Medulla oblongata (tissue), 1 donor: ENCODE data around the gene KCNQ2.

Experiments
- DNase-seq: peaks from one replicate; pipeline ENCODE4 v3.0.0-alpha.2; 2015; ENCODE audit errors: extremely low spot score

The KCNQ2 gene

DNA sequence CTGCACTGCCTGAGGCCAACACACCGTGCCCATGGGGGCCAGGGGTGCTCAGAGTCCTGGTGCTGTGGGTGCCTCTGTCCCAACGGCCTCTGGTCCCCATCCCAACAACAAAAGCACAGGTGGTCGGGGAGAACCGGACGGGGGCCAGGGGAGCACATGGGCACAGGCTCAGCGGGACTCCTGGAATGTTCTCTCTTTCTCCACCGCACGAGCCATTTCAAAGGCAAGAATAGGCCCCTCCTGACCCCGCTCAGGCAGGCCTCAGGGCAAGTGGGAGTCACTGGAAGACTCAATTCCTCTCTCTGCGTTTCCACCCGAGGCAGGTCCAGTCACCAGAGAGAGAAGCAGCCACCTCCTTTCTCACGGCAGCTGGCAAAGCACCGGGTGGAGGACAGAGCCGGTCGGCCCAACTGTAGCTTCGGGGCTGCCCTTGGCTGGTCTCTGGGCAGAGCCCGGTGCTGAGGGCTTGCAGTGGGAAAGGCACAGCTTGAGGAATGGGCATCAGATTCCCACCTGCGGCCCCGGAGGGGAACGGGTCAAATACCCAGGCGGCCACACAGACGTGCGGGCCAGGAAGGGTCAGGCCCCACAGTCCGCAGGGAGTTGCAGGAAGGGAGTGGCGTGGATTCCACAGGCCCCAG, 55.2 kb downstream of the KCNQ2 start:
- no peak for DNase-seq

DNA sequence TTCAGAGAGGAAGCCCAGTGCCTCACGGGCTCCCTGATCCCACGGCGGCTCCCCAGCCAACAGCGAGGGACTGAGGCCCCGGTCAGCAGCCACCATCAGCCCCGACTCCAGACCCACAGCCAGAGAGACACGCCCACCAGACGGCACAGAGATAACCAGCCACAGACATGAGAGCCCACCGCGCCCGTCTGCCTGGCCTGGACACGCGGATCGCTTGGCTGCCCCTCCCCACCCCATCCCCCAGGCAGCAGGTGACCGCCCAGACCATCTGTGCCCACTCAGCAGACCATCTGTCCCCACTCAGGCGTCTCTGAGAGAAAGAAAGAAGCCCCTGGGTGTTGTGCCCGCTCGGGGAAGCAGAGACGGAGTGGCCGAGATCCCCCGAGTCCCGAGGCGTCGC, 55.8 kb downstream of the KCNQ2 start:
- no peak for DNase-seq

DNA sequence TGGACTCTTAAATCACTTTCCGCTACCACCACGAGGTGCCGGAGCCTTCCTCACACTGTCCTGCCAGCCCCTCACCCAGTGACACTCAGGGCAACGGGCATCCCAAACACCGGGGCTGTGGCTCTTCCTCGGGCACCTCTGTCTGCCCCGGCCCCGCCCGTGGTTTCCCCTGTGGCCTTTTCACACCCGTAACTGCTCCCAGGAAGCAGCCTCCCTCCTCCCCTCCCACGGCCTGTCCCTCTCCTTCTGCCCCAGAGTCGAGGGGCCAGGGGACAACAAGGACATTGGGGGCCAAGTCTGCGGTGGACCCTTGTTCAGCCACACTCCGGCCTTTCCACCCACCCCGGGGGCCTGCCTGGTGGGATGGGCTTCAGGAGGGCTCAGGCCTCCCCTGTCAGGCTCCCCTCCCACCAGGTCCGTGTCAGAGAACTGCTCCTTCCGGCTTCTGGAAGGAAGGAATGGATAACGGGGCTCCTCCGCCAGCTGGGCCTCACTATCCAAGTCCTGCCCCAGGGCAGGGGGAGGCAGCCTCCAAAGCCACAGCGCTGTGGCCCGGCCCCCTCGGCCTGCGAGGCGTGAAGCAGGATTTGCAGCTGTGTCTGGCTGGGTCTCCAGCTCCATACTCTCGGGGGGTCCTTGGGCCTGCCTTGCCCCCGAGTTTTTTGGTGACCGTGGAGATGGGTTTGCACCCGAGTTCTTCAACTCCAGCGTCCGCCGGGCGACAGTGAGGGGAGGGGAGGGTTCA, 56.6 kb downstream of the KCNQ2 start:
- no peak for DNase-seq

DNA sequence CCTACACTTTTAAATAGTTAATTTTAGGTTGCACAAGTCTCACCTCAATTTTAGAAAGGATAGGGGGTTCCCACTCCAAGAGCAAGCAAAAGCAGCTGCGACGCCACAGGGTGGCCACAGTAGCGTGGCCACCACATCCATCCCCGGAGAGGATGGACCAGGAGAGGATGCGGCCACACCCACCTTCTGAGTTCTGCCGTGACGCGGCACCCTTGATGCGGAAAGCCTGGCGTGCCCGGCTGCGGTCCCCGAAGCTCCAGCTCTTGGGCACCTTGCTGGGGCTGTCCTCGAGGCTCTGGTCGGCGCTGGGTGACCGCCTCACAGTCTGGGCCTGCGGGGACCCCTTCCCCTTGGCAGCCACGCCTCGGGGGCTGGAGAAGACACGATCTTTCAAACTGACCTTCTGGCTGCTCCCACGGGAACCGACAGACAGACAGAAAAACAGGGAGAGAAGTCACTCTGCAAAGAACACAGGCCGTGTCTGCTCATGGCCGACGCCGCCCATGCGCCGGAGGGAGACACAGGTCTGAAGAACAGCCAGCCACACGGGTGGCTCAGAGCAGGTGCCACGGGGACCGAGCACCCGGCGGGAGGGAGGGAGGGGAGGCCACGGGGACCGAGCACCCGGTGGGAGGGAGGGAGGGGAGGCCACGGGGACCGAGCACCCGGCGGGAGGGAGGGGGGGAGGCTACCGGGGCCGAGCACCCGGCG, 57.6 kb downstream of the KCNQ2 start:
- DNase-seq = no peak

DNA sequence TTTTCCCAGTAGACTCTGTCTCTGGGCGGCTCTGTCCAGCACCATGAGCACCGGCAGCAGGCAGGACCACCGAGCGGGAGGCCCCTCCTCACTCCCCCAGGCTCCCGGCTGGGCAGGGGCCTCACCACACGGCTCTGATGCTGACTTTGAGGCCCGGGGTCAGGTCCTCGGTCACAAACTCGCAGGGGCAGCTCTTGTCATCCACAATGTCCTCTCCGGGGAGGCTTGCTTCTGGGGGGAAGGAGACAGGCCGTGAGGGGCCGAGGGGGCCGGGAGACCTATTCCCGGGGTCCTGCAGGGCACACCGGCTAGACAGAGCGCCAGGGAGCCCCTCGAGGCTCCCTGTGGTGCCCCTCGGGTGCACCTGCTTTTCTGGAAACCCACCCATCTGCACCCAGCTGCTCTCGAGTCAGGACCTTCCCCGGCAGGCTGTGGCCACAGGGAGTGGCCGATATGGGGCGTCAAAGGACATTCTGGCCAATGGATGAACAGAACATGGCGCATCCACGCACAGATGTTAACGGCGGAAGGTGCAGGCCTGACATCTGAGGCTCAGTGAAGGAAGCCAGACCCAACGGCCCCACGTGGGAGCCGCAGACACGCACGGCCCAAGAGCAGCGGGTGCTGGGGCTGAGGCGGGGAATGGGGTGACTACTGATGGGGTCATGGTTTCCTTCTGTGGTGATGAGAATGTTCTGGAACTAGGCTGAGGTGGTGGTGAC, 58.3 kb downstream of the KCNQ2 start:
- DNase-seq = no peak

DNA sequence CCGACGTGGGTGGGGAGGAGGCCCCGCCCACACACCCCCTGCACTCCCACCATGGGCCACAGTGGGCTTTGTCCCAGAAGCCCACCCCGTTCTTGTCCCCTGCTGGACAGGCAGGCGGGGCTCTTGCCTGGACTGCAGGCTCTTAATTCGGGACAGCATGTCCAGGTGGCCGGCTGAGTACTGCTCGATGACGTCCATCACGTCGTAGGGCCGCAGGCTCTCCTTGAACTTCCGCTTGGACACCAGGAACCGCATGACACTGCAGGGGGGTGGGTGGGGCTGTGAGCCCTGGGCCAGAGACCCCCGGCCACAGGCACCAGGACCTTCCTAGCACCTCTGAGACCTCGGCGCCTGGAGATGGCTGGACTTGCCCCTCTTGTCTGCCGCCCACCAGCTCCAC, 59.1 kb downstream of the KCNQ2 start:
- DNase-seq = no peak

DNA sequence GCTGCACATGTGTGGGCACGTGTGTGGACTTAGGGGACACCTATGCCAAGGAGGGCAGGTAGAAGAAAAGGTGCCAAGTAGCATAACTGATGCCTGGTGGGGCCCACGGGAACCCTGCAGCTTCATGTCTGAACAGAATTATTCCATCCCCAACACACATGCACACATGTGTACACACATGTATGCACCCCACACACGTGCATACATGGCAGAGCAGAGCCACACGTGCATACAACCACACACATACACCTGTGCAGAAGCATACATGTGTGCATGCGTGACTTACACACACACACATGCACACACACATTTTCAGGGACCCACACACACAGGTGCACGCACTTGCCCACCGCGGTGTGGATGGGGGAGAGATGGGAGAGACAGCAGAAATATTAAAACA, 59.6 kb downstream of the KCNQ2 start:
- DNase-seq = no peak

DNA sequence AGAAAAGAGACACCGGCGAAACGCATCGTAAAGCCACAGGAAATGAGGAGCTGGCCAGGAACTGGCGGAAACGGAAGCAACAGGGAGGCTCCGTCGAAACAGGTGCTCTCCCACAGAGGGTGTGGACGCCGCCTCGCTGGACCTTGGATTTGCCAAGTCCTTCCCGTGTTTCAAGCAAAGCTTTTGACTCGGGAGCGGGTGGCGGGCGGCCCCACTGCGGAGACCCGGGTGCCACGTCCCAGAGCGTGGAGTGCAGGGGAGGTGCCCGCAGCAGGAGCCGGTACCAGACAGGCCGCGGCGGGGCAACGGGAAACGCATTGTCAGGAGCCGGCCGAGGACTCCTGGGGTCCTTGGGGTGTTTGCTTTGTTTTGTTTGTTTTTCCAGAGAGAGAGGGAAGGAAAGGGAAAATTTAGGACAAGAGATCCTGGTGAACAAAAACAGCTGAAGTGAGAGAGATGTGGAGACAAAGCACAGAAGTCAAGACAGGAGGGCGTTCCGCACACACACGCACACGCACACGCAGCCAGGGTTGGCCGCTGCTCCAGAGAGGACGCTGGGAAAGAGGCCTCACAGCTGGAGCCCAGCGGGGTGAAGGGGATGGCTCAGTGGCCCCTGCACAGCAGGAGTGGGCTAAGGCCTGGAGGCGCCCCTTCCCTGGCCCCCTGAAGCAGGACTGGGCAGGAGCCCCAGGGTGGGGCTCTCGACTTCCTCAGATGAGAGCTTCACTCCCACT, 60.4 kb downstream of the KCNQ2 start:
- DNase-seq = no peak

DNA sequence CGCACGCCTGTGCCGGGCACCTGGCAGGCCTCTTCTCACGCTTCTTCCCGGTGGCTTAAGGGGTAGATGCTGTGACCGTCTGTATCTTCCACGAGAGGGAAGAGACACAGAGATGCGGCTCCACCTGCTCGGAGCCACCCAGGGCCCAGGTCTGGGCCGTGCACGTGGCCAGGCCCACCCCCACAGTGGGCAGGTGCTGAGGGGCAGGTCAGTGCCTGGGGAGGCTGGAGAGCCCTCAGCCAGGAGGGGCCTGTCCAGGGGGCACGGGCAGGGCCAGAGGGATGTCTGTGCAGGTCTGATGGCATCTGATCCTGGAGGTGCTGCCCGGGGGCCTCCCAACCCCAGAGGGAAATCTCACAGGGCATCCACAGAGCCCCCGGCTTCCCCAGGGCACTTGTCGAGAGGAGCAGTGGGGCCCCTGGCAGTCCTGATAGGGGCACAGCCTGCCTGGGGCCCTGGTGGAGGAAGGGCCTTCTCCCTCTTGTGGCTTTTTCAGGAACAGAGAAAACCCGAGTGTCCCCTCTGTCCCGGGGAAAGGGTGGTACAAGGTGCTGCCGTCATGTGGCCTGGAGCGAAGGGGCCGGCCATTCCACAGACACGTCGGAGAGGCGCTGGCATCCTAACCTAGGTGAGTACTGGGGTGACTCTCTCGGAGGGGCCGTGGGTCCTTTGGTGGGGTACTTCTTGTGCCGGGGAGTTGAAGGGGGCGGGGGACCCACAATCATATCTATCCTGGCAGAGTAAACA, 61.1 kb downstream of the KCNQ2 start:
- DNase-seq = no peak

DNA sequence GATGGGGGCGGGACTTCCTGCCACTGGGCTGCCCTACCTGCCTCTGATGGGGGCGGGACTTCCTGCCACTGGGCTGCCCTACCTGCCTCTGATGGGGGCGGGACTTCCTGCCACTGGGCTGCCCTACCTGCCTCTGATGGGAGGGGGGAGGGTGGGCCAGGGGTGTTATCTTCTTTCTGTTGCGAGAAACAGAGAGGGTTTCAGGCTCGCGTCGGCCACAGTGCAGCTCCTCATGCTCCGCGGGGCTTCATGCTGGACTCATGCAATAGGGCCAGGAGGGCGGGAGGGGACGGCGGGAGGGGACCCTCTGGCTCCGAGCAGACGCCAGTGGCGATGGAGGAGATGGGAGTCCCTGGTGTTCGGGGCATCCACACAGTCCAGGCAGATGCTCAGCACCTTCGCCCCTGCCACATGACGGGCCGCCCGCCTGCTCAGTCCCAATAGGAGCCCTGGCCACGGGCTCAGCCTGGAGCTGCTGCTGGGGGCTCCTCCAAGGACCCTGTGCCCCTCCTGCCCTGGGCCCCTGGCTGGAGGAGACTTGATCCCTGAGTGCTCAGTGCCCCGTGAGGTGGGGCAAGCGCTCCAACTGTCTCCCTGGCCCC, 62.5 kb downstream of the KCNQ2 start:
- DNase-seq = no peak

DNA sequence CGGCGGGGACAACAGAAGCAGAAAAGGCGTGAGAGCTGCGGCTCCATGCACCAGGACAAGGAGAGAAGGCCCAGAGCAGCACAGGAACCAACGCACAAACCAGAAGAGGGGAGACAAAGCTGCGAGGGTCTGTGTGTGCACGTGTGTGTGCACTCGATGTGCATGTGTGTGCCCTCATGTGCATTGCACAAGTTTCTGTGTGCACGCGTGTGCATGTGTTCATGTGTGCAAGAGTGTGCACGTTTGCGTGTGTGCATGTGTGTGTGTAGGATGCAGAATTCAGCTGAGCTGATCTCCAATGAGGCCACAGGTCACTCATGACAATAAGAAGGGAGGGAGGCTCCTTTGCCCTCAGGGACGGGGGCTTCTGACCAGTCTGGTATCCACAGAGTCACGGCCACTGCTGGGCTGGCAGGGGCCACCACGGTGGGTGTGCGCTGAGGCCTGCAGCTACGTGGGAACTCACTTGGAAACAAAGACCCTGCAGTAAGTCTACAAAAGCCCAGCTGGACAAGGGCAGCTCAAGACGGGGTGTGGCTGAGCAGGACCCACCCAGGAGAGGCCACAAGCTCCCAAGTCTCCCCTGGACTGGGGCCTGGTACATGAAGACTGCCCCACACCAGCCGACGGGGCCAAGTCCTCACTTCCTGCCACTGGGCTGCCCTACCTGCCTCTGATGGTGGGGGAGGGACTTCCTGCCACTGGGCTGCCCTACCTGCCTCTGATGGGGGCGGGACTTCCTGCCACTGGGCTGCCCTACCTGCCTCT, 63.2 kb downstream of the KCNQ2 start:
- DNase-seq = no peak

DNA sequence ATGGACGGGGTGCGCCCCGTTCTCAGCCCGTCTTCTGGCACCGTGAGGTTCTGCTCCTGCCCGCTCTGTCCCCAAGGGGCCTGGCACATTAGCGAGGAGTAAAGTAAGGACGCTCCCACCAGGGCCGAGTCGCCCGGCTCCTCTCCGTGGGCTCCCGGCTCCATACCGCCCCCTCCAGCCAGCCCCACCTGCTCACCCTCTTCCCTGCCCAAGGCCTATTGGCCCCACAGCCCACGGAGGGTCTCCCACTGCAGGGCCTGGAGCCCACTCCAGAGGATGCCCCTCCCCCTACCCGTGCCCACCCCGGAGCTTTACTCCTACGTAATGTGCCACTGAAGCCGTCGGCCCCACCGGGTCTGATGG, 63.8 kb downstream of the KCNQ2 start:
- no peak for DNase-seq

DNA sequence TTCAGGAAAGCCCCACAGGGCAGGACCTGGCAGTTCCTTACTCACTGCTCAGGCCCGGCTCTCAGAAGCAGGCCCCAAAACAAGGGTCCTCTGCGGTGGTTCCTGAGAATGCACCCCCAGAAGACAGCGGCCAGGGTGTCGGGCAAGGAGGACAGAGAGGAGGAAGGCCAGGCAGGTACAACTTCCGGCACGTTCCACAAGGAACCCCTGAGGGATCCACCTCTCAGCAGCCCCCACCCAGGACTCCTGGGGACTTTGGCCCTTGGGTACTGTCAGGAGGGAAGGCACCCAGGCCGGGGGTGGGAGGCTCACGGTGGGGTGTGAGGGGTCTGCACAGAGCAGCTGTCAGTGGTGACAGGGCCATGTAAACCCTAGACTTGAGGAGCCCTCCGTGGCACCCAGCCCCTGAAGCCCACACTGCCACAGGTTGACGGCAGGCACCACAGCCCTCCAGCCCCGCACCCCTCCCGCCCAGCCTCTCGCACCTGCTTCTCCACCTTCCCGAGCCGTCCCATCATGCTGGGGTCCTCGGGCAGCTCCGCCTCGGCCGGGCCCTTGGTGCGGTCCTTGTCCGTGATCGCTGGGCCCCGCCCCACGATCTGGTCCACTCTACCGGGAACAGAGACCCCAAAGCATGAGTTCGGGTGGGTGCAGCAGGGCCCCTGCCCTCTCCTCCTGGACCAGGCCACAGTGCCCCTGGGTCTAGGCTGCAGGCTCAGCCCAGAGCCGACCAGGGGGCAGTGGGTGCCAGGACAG, 64.3 kb downstream of the KCNQ2 start:
- DNase-seq = no peak

DNA sequence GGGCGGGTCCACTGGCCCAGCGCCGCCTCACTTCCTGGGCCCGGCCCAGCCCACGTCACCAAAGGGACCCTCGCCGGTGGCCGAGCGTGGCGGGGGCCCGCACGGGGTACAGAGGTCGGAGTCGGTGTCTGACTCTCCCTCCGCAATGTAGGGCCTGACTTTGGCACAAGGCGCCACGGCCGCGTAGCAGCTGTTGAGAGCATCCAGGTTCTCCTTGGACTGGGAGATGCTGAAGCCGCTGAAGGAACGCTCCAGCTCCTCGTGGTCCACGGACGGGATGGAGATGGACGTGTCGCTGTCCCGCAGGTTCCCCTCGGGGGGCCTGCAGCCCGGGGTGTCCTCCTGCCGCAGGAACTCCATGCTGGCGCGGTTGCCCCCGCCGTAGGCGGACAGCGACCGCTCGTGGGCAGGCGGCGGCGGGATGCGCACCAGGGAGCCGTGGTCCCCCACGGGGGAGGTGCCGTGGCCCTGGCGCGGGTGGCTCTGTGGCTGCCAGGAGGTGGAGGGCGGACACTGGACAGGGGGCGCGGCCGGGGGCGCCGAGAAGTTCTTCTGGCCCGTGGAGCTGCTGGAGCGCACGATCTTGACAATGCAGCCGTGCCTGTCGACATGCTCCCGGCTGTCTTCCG, 65.7 kb downstream of the KCNQ2 start:
- no peak for DNase-seq

DNA sequence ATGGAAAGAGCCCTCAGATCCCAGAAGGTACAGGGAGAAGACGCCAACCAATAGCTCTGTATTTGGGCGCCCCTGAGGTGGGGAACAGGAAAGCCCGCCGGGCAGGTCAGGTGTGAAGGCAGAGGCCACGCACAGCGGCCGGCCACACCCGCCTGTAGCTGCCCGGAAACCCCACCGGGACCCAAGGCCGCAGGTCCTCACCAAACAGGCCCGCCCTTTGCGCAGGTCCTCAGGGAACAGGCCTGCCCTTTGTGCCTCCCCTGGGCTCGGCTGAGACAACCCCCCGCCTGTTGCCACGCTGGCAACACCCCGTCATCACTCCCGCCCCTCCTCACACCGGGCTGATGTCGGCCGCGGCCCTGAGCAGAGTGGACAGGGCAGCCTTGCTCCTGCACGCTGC, 66.4 kb downstream of the KCNQ2 start:
- no peak for DNase-seq

DNA sequence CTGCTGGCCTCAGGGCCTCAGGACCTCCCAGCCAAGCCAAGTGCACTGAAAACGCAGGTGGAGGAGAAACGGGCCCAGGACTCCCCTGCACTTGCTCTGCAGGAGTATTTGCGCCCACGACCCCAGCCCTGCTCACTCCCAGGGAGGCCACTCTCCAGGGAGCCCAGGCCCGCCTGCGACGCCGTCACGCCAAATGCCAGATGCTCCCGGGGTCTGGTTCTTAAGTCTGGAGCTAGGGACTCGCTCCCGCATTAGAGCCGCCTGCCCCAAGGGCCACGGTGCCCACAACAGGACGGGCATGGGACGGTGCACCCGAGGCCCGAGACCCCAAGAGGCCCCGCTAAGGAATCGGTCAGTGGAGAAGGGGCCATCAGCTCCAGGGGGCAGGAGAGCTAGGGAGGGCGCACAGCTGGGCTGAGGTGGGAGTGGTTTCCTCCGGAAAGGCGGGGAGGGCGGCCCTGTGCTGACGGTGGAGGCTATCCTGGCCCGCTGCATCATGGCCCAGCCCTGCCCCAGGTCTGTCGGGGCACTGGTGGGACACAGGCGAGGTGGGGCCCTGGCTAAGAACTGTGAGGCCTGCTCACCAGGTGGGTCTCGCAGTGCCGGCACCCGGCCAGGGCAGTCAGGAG, 67.2 kb downstream of the KCNQ2 start:
- DNase-seq = no peak

DNA sequence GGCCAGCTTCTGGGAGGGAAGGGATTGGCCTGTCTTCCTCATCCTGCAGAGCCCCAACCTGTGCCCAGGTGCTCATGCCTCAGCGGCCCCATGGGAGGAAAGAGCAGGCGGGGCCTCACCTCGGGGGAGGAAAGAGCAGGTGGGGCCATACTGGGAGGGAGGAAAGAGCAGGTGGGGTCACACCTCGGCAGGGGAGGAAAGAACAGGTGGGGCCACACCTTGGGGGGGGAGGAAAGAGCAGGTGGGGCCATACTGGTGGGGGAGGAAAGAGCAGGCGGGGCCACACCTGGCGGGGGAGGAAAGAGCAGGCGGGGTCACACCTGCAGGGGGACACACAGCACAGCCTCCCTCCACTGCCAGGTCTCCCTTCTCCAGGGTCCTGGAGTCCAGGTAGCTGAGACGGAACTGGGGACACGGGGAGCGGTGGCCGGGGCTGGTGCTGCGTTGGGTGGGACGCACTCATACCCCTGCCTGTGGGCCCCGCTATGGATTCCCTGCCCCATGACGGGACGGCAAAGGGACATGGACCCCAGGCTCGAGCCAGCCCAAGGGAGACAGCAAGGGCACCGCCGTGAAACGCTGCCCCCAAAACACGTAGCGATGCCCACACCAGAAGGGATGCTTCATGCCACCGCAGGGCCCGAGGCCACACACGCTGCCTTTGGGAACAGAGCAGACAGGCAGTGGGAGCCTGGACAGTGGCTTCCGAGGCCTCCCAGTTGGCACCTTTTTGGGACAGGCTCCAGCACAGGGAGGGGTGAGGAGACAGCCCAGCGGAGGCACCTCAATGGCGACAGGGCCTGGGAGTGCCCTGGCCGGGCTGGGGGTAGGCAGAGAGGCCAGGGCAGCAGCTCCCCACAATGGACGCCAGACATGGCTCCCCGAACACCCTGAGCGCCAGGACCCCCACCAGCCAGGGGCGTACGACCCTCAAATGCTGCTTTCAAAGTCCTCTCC, 68.0 kb downstream of the KCNQ2 start:
- DNase-seq = no peak
